Temporal lobe (tissue), 1 donor: ENCODE results near the gene NAGK. TPM values are rescaled to one million over a fixed set of nuclear protein-coding genes. Genes with fewer than 3 reads are reported as not detected.

ENCODE experiments used
- total RNA-seq: library from RNA; depleted of rRNA; stranded (reverse); fragments of >200 nt; gene quantifications from one replicate; pipeline ENCODE4 v1.2.3, GENCODE V29; 2014

The NAGK gene
- total RNA-seq, 1 donor from 2014 or later: 38.1 TPM

Other genes with a start within 250 kb of the NAGK start
- not detected for gene CLEC4F, start 248.0 kb upstream of the NAGK start, total RNA-seq
- not detected for gene CD207, start 232.8 kb upstream of the NAGK start, total RNA-seq
- 0.25 TPM for gene VAX2, start 168.1 kb upstream of the NAGK start, total RNA-seq
- not detected for gene ATP6V1B1, start 132.7 kb upstream of the NAGK start, total RNA-seq
- 2.7 TPM for gene ANKRD53, start 90.0 kb upstream of the NAGK start, total RNA-seq
- gene TEX261, start 73.8 kb upstream of the NAGK start, total RNA-seq: 18.4 TPM
- gene MCEE, start 61.6 kb downstream of the NAGK start, total RNA-seq: 7.4 TPM
- 26.1 TPM for gene MPHOSPH10, start 62.0 kb downstream of the NAGK start, total RNA-seq
- 13.3 TPM for gene PAIP2B, start 158.5 kb downstream of the NAGK start, total RNA-seq